GM23338 (cell line): ENCODE data around the gene AXIN1. TPM values are rescaled to one million over a fixed set of nuclear protein-coding genes. Genes with fewer than 3 reads are reported as not detected.
A peak's percentile ranks its signal among the peaks of the same experiment; 100 is the strongest.

Experiments used
- ATAC-seq: fragments of 200-7000 bp; cut with Tn5 transposase; 3 replicates; pipeline ENCODE4 v1.9.1; 2020
- DNase-seq: peaks from one replicate; pipeline ENCODE4 v3.0.0-alpha.2; 2015; ENCODE audit warnings: low spot score
- H2AFZ ChIP-seq: fragments of 200-600 bp; sonication (generic); 2 replicates; pipeline ENCODE4 v1.8.0; 2016; ENCODE audit warnings: antibody characterized with exemption, mild to moderate bottlenecking, moderate library complexity
- H3F3A ChIP-seq: fragments of 200-600 bp; sonication (generic); replicated peaks from 2 replicates; pipeline ENCODE4 v1.8.0; 2017; ENCODE audit warnings: antibody characterized with exemption, mixed run types, low read depth
- H3K27ac ChIP-seq: fragments of 200-600 bp; sonication (generic); 2 replicates; pipeline ENCODE4 v1.6.1; 2016; ENCODE audit warnings: low read depth
- H3K27me3 ChIP-seq: fragments of 200-600 bp; sonication (generic); 2 replicates; pipeline ENCODE4 v1.8.0; 2016; ENCODE audit warnings: mild to moderate bottlenecking, mixed run types, moderate library complexity; ENCODE audit not compliant: insufficient read depth
- H3K36me3 ChIP-seq: fragments of 200-600 bp; sonication (generic); 2 replicates; pipeline ENCODE4 v1.8.0; 2016; ENCODE audit warnings: mild to moderate bottlenecking; ENCODE audit not compliant: insufficient read depth
- H3K4me1 ChIP-seq: fragments of 200-600 bp; sonication (generic); 2 replicates; pipeline ENCODE4 v1.8.0; 2016; ENCODE audit warnings: mild to moderate bottlenecking, moderate library complexity; ENCODE audit not compliant: insufficient read depth
- H3K4me2 ChIP-seq: fragments of 200-600 bp; sonication (generic); 2 replicates; pipeline ENCODE4 v1.7.1; 2017; ENCODE audit warnings: mixed run types
- H3K4me3 ChIP-seq: fragments of 200-600 bp; sonication (generic); 2 replicates; pipeline ENCODE4 v1.6.1; 2016; ENCODE audit warnings: mixed run types
- H3K79me2 ChIP-seq: fragments of 200-600 bp; sonication (generic); replicated peaks from 2 replicates; pipeline ENCODE4 v1.8.0; 2017; ENCODE audit warnings: mild to moderate bottlenecking; ENCODE audit not compliant: insufficient read depth
- H3K9me2 ChIP-seq: fragments of 200-600 bp; sonication (generic); 2 replicates; pipeline ENCODE4 v1.8.0; 2017; ENCODE audit not compliant: insufficient read depth
- H4K20me1 ChIP-seq: fragments of 200-600 bp; sonication (generic); replicated peaks from 2 replicates; pipeline ENCODE4 v1.8.0; 2017; ENCODE audit warnings: mild to moderate bottlenecking; ENCODE audit not compliant: insufficient read depth
- H3K27ac Mint-ChIP-seq: 2 replicates; pipeline ENCODE4 v1.8.0; 2020; ENCODE audit warnings: inconsistent platforms, mild to moderate bottlenecking, moderate library complexity, mixed read lengths
- H3K27me3 Mint-ChIP-seq: 3 replicates; pipeline ENCODE4 v1.8.0; 2022; ENCODE audit warnings: low read depth, mild to moderate bottlenecking, moderate library complexity, mixed read lengths, inconsistent platforms; ENCODE audit not compliant: insufficient read depth, poor library complexity
- H3K36me3 Mint-ChIP-seq: 3 replicates; pipeline ENCODE4 v1.8.0; 2021; ENCODE audit warnings: low read depth, mild to moderate bottlenecking, inconsistent platforms, moderate library complexity, mixed read lengths
- H3K4me1 Mint-ChIP-seq: 3 replicates; pipeline ENCODE4 v1.8.0; 2020; ENCODE audit warnings: mild to moderate bottlenecking, inconsistent platforms, mixed read lengths
- H3K4me3 Mint-ChIP-seq: 3 replicates; pipeline ENCODE4 v1.8.0; 2021; ENCODE audit warnings: moderate library complexity, mild to moderate bottlenecking, inconsistent platforms, mixed read lengths
- H3K9me3 Mint-ChIP-seq: 3 replicates; pipeline ENCODE4 v1.8.0; 2020; ENCODE audit warnings: moderate library complexity, mild to moderate bottlenecking, inconsistent platforms, mixed read lengths
- CREB1 ChIP-seq: fragments of 250-450 bp; sonication (Bioruptor Pico); IDR thresholded peaks from 2 replicates; pipeline ENCODE4 v1.5.0; 2020; ENCODE audit warnings: low read depth, mild to moderate bottlenecking, moderate library complexity
- CTCF ChIP-seq, 2 experiments: fragments of 200-600 bp in 1 of 2; sonication (generic) in 1 of 2; conservative IDR thresholded peaks; 2 replicates each; pipeline versions ENCODE4 v1.5.1 to v1.6.1; 2016 to 2017; ENCODE audit warnings: antibody characterized with exemption in 2 of 2, low read depth in 2 of 2, mild to moderate bottlenecking in 2 of 2, moderate library complexity in 1 of 2
- ETS1 ChIP-seq: IDR thresholded peaks from 2 replicates; pipeline ENCODE4 v1.6.1; 2016; ENCODE audit warnings: antibody characterized with exemption
- EZH2 ChIP-seq: fragments of 200-600 bp; sonication (generic); IDR thresholded peaks from one replicate; pipeline ENCODE4 v1.8.0; 2017; ENCODE audit warnings: antibody characterized with exemption, mild to moderate bottlenecking, low read depth; ENCODE audit not compliant: unreplicated experiment
- EZH2phosphoT487 ChIP-seq: fragments of 200-600 bp; sonication (generic); IDR thresholded peaks from one replicate; pipeline ENCODE4 v1.8.1; 2018; ENCODE audit warnings: antibody characterized with exemption; ENCODE audit not compliant: unreplicated experiment
- JUNB ChIP-seq: IDR thresholded peaks from one replicate; pipeline ENCODE4 v1.6.1; 2016; ENCODE audit warnings: antibody characterized with exemption; ENCODE audit not compliant: unreplicated experiment
- NANOG ChIP-seq: IDR thresholded peaks from 2 replicates; pipeline ENCODE4 v1.6.1; 2016; ENCODE audit warnings: antibody characterized with exemption, borderline replicate concordance
- POLR2AphosphoS5 ChIP-seq: IDR thresholded peaks from 2 replicates; pipeline ENCODE4 v1.6.1; 2016; ENCODE audit warnings: antibody characterized with exemption, low read depth
- STAT1 ChIP-seq: IDR thresholded peaks from one replicate; pipeline ENCODE4 v1.6.1; 2016; ENCODE audit warnings: antibody characterized with exemption; ENCODE audit not compliant: unreplicated experiment
- ZNF114 ChIP-seq: fragments of 250-450 bp; sonication (Bioruptor Pico); IDR thresholded peaks from 2 replicates; pipeline ENCODE4 v1.5.0; 2020; ENCODE audit warnings: mild to moderate bottlenecking, moderate library complexity
- ZNF331 ChIP-seq: fragments of 250-450 bp; sonication (Bioruptor Pico); IDR thresholded peaks from 2 replicates; pipeline ENCODE4 v1.5.0; 2020; ENCODE audit warnings: low read depth, mild to moderate bottlenecking, moderate library complexity
- polyA plus RNA-seq: library from polyadenylated mRNA; unstranded; fragments of >200 nt; fragmentation: Nextera tagmentation; extraction: Ambion mirVana; gene quantifications from 2 replicates; pipeline ENCODE4 v1.2.1, GENCODE V29; 2016
- total RNA-seq: library from RNA; depleted of rRNA; stranded (reverse); fragments of >200 nt; shearing (Covaris generic); gene quantifications from 2 replicates; pipeline ENCODE4 v1.2.3, GENCODE V29; 2014

Gene AXIN1
- total and polyA plus RNA-seq, 2 experiments from 2014 or later: 14.3 to 54.5 TPM

DNA sequence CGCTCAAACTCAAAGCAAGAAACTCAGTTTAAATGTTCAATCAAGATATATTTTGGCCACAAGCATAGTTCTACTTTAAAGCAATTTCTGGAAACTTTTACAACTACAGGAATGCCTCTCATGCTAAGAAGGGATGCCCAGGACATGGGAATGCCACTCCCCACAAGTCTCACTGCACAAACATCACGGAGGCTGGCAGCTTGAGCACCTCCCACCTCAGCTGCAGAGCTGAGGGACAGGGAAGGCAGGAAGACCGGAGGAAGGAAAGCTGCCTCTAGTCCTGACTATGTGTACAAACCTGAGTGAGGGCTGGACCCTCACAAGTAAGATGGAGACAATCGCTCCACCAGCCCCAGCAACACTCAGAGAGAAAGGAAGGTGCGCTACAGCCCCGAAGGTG is 5.3 kb downstream of the AXIN1 start (continued):
- no peak for TF ChIP-seq ZNF114
- TF ChIP-seq POLR2AphosphoS5: no peak
- no peak for TF ChIP-seq CREB1
- no peak for TF ChIP-seq EZH2
- no peak for TF ChIP-seq NANOG
- TF ChIP-seq EZH2phosphoT487: no peak
- TF ChIP-seq ZNF331 (CRISPR knock-in tag): no peak
- no peak for TF ChIP-seq JUNB
- TF ChIP-seq ETS1: no peak

- Histone ChIP-seq H3F3A (peaks cover 11% of the 10 kb centered on the region), H3K4me3 (no peak overlapping the region), H2AFZ (no peak overlapping the region), H3K4me1 (no peaks in the 10 kb centered on the region; the same call in 1 of the 2 replicates), H3K36me3 (no peaks in the 10 kb centered on the region), H4K20me1 (peaks cover 60% of the 10 kb centered on the region), H3K4me2 (no peak overlapping the region), H3K27ac (0 out of 2 replicates have a peak overlapping the region, but pooled peaks have one; percentile 39), H3K9me2 (no peaks in the 10 kb centered on the region), H3K27me3 (no peaks in the 10 kb centered on the region), H3K79me2 (peaks cover 100% of the 10 kb centered on the region)
- H3K27me3 Mint-ChIP-seq: peaks cover 7% of the 10 kb centered on the region
- H3K27ac Mint-ChIP-seq: peak overlapping the region; percentile 46; the same call in 1 of the 2 replicates
- peaks cover 66% of the 10 kb centered on the region for H3K36me3 Mint-ChIP-seq
- peaks cover 18% of the 10 kb centered on the region for H3K4me1 Mint-ChIP-seq
- no peaks in the 10 kb centered on the region for H3K9me3 Mint-ChIP-seq
- ATAC-seq: no peak
- TF ChIP-seq CTCF (conservative IDR thresholded peaks at IDR 0.05; ENCODE audit: low read depth in 2 of 2): no peak
- TF ChIP-seq STAT1: no peak
- TF ChIP-seq POLR2AphosphoS5: no peak
- TF ChIP-seq ETS1: no peak
- TF ChIP-seq NANOG: no peak
- no peak overlapping the region; the same call in 2 of the 3 replicates for H3K4me3 Mint-ChIP-seq
- DNase-seq: no peak
These were observed 5.9 kb downstream of the AXIN1 start for GRCh38 chr16:346587-346986.
